Parathyroid adenoma (tissue), 2 donors: ENCODE results near the gene LINGO1.

Source experiments
- H2AFZ ChIP-seq: fragments of 300-600 bp; sonication (generic); one replicate; pipeline ENCODE4 v1.7.0; 2017; ENCODE audit warnings: antibody characterized with exemption, mild to moderate bottlenecking
- H3K27ac ChIP-seq: fragments of 300-600 bp; sonication (generic); one replicate; pipeline ENCODE4 v1.7.0; 2017
- H3K27me3 ChIP-seq: fragments of 300-600 bp; sonication (generic); one replicate; pipeline ENCODE4 v1.7.0; 2017; ENCODE audit warnings: low read length; ENCODE audit not compliant: control insufficient read depth, insufficient read depth
- H3K36me3 ChIP-seq: fragments of 300-600 bp; sonication (generic); one replicate; pipeline ENCODE4 v1.7.0; 2017; ENCODE audit warnings: low read length; ENCODE audit not compliant: control insufficient read depth, insufficient read depth
- H3K4me1 ChIP-seq: fragments of 300-600 bp; sonication (generic); one replicate; pipeline ENCODE4 v1.7.0; 2017; ENCODE audit warnings: control low read depth
- H3K4me2 ChIP-seq: fragments of 300-600 bp; sonication (generic); one replicate; pipeline ENCODE4 v1.7.0; 2017; ENCODE audit warnings: low read length
- H3K4me3 ChIP-seq: fragments of 300-600 bp; sonication (generic); one replicate; pipeline ENCODE4 v1.7.0; 2017; ENCODE audit warnings: low read depth, low read length
- H3K79me2 ChIP-seq: fragments of 300-600 bp; sonication (generic); one replicate; pipeline ENCODE4 v1.7.0; 2017; ENCODE audit warnings: control low read depth
- H3K9ac ChIP-seq: fragments of 300-600 bp; sonication (generic); one replicate; pipeline ENCODE4 v1.7.0; 2017; ENCODE audit warnings: mild to moderate bottlenecking
- H3K9me3 ChIP-seq: fragments of 300-600 bp; sonication (generic); one replicate; pipeline ENCODE4 v1.7.0; 2017; ENCODE audit warnings: low read length; ENCODE audit not compliant: control insufficient read depth
- TF ChIP-seq, protein P1 (sequence below): fragments of 300-600 bp; sonication (generic); IDR thresholded peaks from one replicate; pipeline ENCODE4 v1.7.0; 2017; ENCODE audit warnings: antibody characterized with exemption, mild to moderate bottlenecking
- donor health status: primary hyperparathyroidism.

The LINGO1 gene

DNA sequence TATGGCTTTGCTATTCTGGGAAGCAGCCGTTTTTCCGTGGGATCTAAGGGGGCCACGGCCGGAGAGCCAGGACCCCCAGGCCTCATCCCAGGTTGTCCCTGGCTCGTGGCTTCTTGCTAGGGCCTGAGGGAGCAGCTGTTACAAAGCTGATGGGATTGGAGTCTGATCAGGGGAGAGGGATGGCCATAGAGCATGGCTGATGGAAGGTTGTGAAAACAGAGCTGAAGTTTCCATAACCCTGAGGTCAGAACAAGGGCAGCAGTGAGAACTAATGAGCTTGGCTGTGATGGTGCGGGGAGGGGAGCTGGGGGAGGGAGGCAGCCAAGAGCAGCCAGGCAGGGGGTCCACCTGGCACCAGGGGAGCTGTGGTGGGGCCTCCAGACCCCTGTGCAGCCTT, 63.0 kb downstream of the LINGO1 start:
- H3K27ac ChIP-seq = no peak overlapping the region
- no peaks in the 10 kb centered on the region for H3K27me3 ChIP-seq
- H3K36me3 ChIP-seq = no peaks in the 10 kb centered on the region
- no peaks in the 10 kb centered on the region for H3K4me1 ChIP-seq
- no peaks in the 10 kb centered on the region for H3K9me3 ChIP-seq
- H2AFZ ChIP-seq = no peak overlapping the region
- H3K4me3 ChIP-seq = no peak overlapping the region
- no peak overlapping the region for H3K4me2 ChIP-seq
- TF ChIP-seq, protein P1, sequence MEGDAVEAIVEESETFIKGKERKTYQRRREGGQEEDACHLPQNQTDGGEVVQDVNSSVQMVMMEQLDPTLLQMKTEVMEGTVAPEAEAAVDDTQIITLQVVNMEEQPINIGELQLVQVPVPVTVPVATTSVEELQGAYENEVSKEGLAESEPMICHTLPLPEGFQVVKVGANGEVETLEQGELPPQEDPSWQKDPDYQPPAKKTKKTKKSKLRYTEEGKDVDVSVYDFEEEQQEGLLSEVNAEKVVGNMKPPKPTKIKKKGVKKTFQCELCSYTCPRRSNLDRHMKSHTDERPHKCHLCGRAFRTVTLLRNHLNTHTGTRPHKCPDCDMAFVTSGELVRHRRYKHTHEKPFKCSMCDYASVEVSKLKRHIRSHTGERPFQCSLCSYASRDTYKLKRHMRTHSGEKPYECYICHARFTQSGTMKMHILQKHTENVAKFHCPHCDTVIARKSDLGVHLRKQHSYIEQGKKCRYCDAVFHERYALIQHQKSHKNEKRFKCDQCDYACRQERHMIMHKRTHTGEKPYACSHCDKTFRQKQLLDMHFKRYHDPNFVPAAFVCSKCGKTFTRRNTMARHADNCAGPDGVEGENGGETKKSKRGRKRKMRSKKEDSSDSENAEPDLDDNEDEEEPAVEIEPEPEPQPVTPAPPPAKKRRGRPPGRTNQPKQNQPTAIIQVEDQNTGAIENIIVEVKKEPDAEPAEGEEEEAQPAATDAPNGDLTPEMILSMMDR = no peak
- no peaks in the 10 kb centered on the region for H3K79me2 ChIP-seq
- no peak overlapping the region for H3K9ac ChIP-seq

DNA sequence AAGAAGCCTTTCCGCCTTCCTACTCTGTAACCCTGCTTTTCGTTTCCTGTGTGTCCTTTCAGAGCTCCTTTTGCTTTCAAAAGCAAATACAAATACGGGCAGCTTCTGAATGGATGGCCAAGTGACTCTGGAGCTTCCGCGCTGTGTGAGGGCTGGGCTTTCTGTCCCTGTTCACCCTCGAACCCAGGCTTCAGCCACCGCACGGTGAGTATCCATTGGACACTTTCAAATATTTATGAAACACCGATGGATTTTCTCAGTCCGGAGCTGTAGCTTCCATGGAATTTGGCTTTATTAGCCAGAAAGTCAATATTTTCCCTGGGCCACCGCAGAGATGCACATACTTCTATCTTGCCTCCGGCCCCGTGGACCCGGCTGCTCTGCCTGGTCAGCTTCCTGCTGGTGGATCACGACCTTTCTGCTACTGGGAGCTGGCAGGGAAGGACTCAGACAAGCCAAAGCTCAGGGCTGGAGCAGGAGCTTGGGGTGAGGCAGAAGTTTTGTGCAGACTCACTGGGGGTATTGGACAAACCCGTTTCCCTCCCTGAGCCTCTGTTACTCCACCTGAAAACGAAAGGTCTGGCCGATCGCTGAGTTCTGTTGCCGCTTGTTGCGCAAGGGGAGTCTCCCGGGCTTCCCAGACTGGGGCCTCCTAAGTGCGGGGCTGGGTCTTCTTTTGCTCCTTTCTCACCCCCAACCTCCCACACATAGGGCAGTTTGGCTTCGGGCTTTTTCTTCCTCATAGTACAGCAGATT, 63.6 kb downstream of the LINGO1 start:
- Histone ChIP-seq H3K9me3 (no peaks in the 10 kb centered on the region), H3K4me1 (no peaks in the 10 kb centered on the region), H3K9ac (no peak overlapping the region), H3K4me3 (no peak overlapping the region), H3K27me3 (no peaks in the 10 kb centered on the region), H3K4me2 (no peak overlapping the region), H3K79me2 (no peaks in the 10 kb centered on the region), H3K36me3 (no peaks in the 10 kb centered on the region), H2AFZ (no peak overlapping the region), H3K27ac (no peak overlapping the region)
- TF ChIP-seq, protein P1 = no peak

DNA sequence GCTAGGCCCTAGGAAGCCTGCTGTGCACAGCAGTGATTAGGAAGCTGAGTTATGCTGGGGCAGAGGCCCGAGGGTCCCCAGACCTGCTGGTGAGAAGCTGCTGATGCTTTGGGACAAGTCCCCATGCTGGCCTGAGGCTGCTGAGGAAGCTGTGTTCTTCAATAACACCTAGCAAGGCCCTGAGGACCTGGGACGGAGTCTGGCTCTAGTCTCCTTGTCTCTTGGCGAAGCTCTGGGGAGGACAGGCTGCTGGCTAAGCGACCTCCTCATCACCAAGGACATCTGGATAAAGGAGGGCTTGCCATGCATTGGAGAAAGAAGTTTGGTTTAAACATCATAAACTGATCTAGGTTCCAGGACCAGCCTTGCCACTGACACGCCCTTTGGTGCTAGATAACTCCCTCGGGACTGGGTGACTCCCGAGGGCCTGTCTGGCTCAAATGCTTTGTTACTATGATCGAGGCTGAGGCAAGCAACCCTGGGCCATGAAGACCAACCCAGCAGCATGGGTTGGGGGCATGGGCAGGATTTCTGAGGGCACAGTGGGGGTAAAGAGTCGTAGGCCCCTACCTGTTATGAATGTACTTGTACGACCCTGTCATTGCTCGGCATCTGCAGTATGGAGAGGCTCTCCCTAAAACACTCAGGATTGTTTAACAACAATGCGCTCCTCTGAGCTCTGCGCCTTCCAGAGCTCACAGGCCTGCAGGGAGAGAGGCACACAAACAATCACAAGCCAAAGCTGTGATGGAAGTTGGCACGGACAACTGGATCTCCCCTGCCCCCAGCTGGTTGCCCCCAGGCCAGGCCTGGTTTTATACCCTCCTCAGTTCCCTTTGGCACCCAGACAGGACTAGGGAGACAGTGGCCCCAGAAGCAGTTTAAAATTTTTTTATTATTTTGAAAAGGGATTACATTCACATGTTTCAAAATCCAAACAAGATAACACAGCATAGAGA, 64.4 kb downstream of the LINGO1 start:
- H3K9ac ChIP-seq = no peak overlapping the region
- TF ChIP-seq, protein P1 = no peak
- H3K27me3 ChIP-seq = no peaks in the 10 kb centered on the region
- H3K4me2 ChIP-seq = no peak overlapping the region
- H3K27ac ChIP-seq = no peak overlapping the region
- H3K36me3 ChIP-seq = no peaks in the 10 kb centered on the region
- H2AFZ ChIP-seq = no peak overlapping the region
- no peaks in the 10 kb centered on the region for H3K9me3 ChIP-seq
- H3K4me1 ChIP-seq = no peaks in the 10 kb centered on the region
- H3K4me3 ChIP-seq = no peak overlapping the region
- no peaks in the 10 kb centered on the region for H3K79me2 ChIP-seq

DNA sequence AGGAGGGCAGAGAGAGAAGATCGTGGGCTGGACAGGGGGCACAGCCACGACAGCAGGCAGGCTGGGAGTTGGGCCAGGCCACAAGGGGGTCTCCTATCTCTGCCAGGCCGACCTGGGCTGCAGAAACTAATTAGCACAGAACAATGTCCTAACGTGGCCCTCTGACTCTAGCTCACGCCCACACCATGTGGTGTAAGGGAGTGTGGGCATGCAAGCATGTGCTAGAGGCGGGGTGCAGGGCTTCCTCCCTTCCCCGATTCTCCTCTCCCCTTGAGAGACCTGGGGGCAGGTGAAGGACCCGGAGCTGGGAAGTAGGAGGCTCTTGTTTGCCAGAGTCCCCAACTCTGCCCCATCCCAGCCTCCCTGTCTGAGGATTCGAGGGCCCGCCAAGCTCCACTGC, 65.5 kb downstream of the LINGO1 start:
- H3K4me1 ChIP-seq = no peaks in the 10 kb centered on the region
- no peak overlapping the region for H3K27ac ChIP-seq
- H3K36me3 ChIP-seq = no peaks in the 10 kb centered on the region
- no peaks in the 10 kb centered on the region for H3K79me2 ChIP-seq
- H3K9me3 ChIP-seq = no peaks in the 10 kb centered on the region
- H3K4me2 ChIP-seq = no peak overlapping the region
- no peak overlapping the region for H2AFZ ChIP-seq
- no peak overlapping the region for H3K9ac ChIP-seq
- no peaks in the 10 kb centered on the region for H3K27me3 ChIP-seq
- TF ChIP-seq, protein P1 = no peak
- H3K4me3 ChIP-seq = no peak overlapping the region
